HepG2 (cell line): ENCODE data around the gene TTC4. TPM values are rescaled to one million over a fixed set of nuclear protein-coding genes. Genes with fewer than 3 reads are reported as not detected.

Source experiments
- CCDC6 ChIP-seq: sonication (generic); formaldehyde crosslinking; IDR thresholded peaks from 2 replicates; pipeline ENCODE4 v1.8.1; 2022; ENCODE audit warnings: mild to moderate bottlenecking, missing genetic modification reagents, moderate library complexity
- CREBL2 ChIP-seq: sonication (generic); formaldehyde crosslinking; IDR thresholded peaks from 2 replicates; pipeline ENCODE4 v1.8.1; 2023; ENCODE audit warnings: missing genetic modification reagents, mild to moderate bottlenecking, borderline replicate concordance
- HDAC1 ChIP-seq: sonication (generic); formaldehyde crosslinking; IDR thresholded peaks from 2 replicates; pipeline ENCODE4 v1.5.1; 2020; ENCODE audit warnings: mild to moderate bottlenecking, missing genetic modification reagents
- HOXA3 ChIP-seq: sonication (generic); formaldehyde crosslinking; IDR thresholded peaks from 2 replicates; pipeline ENCODE4 v1.5.0; 2020; ENCODE audit warnings: missing genetic modification reagents
- ISX ChIP-seq: sonication (generic); formaldehyde crosslinking; conservative IDR thresholded peaks from 2 replicates; pipeline ENCODE4 v1.5.0; 2020; ENCODE audit warnings: missing genetic modification reagents
- MBD4 ChIP-seq: IDR thresholded peaks from 2 replicates; pipeline ENCODE4 v1.6.1; 2012; ENCODE audit warnings: low read length, inconsistent platforms, borderline replicate concordance
- MIXL1 ChIP-seq: IDR thresholded peaks from 2 replicates; pipeline ENCODE4 v1.6.1; 2016
- REL ChIP-seq: sonication (generic); formaldehyde crosslinking; conservative IDR thresholded peaks from 2 replicates; pipeline ENCODE4 v1.8.0; 2022; ENCODE audit warnings: mild to moderate bottlenecking, missing genetic modification reagents, moderate library complexity
- U2AF1 ChIP-seq: fragments of 200-400 bp; formaldehyde crosslinking; optimal IDR thresholded peaks from 2 replicates; pipeline ENCODE3; 2017; ENCODE audit warnings: mild to moderate bottlenecking, low read depth, low read length
- ZBTB10 ChIP-seq: sonication (generic); formaldehyde crosslinking; IDR thresholded peaks from 2 replicates; pipeline ENCODE4 v1.4.0; 2020; ENCODE audit warnings: missing genetic modification reagents, borderline replicate concordance
- ZNF33A ChIP-seq: sonication (generic); formaldehyde crosslinking; IDR thresholded peaks from 2 replicates; pipeline ENCODE4 v1.5.1; 2020; ENCODE audit warnings: missing genetic modification reagents, mild to moderate bottlenecking, moderate library complexity, borderline replicate concordance
- ZNF34 ChIP-seq: sonication (generic); formaldehyde crosslinking; IDR thresholded peaks from 2 replicates; pipeline ENCODE4 v1.4.0; 2020; ENCODE audit warnings: mild to moderate bottlenecking, missing genetic modification reagents, borderline replicate concordance
- ZNF510 ChIP-seq: sonication (generic); formaldehyde crosslinking; IDR thresholded peaks from 2 replicates; pipeline ENCODE4 v1.4.0; 2020; ENCODE audit warnings: low read depth, mild to moderate bottlenecking, missing genetic modification reagents
- ZNF572 ChIP-seq: sonication (generic); formaldehyde crosslinking; IDR thresholded peaks from 2 replicates; pipeline ENCODE4 v1.5.1; 2020; ENCODE audit warnings: mild to moderate bottlenecking, missing genetic modification reagents
- ZNF747 ChIP-seq: sonication (generic); formaldehyde crosslinking; IDR thresholded peaks from 2 replicates; pipeline ENCODE4 v1.8.1; 2023; ENCODE audit warnings: missing genetic modification reagents, mild to moderate bottlenecking, borderline replicate concordance
- ZNF841 ChIP-seq: sonication (generic); formaldehyde crosslinking; IDR thresholded peaks from 2 replicates; pipeline ENCODE4 v1.8.1; 2023; ENCODE audit warnings: missing genetic modification reagents, borderline replicate concordance
- polyA plus RNA-seq, 8 experiments: library from polyadenylated mRNA; depleted of rRNA in 3 of 8; stranded (reverse) in 7 of 8; unstranded in 1 of 8; fragments of >200 nt; fragmentation: Illumina TruSeq in 4 of 8; extraction: Trizol in 4 of 8; gene quantifications; 2 replicates each; pipeline versions ENCODE4 v1.2.1 to v1.2.3, GENCODE V29; 2011 to 2016; ENCODE audit warnings: low read depth in 4 of 8, missing spikeins in 1 of 8, mixed read lengths in 1 of 8; ENCODE audit not compliant: insufficient read depth in 1 of 8
- total RNA-seq, 5 experiments: library from RNA; depleted of rRNA; stranded (reverse); fragments of >200 nt; fragmentation: Illumina TruSeq; extraction: Trizol; gene quantifications; 2 replicates each; pipeline ENCODE4 v1.2.3, GENCODE V29; 2016; ENCODE audit warnings: low read depth in 1 of 5
- TF ChIP-seq, protein P1 (sequence below): sonication (generic); formaldehyde crosslinking; IDR thresholded peaks from 2 replicates; pipeline ENCODE4 v1.4.0; 2020; ENCODE audit warnings: missing genetic modification reagents
- TF ChIP-seq, protein P2 (sequence below): sonication (generic); formaldehyde crosslinking; IDR thresholded peaks from 2 replicates; pipeline ENCODE4 v1.5.1; 2020; ENCODE audit warnings: missing genetic modification reagents, mild to moderate bottlenecking, borderline replicate concordance
- TF ChIP-seq, protein P3 (sequence below): sonication (generic); formaldehyde crosslinking; IDR thresholded peaks from 2 replicates; pipeline ENCODE4 v1.8.1; 2023; ENCODE audit warnings: mild to moderate bottlenecking, missing genetic modification reagents, borderline replicate concordance

The TTC4 gene
- total and polyA plus RNA-seq, 2 of the 13 experiments (the other 11 are each of a cell fraction or from before 2014, with no cell fraction given), result 13.1 to 24.7 TPM

GRCh38 chr1:54715493-54716298 is at the start of gene TTC4 (continued):
- TF ChIP-seq ZBTB10 (0 out of 2 replicates have a peak, but pooled peaks have one; percentile 38), ISX (0 out of 2 replicates have a peak, but pooled peaks have one; percentile 41), ZNF33A (CRISPR knock-in tag) (peak; percentile 85; the same call in 1 of the 2 replicates), ZNF572 (CRISPR knock-in tag) (0 out of 2 replicates have a peak, but pooled peaks have one; percentile 41), MBD4 (no peak), HOXA3 (CRISPR knock-in tag) (peak; percentile 93), ZNF841 (CRISPR knock-in tag) (no peak), ZNF747 (CRISPR knock-in tag) (peak; percentile 98), ZNF510 (CRISPR knock-in tag) (0 out of 2 replicates have a peak, but pooled peaks have one; percentile 36), ZNF34 (CRISPR knock-in tag) (peak; percentile 58; the same call in 1 of the 2 replicates), CCDC6 (CRISPR knock-in tag) (peak; percentile 88), REL (CRISPR knock-in tag) (0 out of 2 replicates have a peak, but pooled peaks have one; percentile 56), MIXL1 (CRISPR knock-in tag) (peak; percentile 65), U2AF1 (peak; percentile 92), HDAC1 (CRISPR knock-in tag) (peak; percentile 94), CREBL2 (CRISPR knock-in tag) (no peak)
- TF ChIP-seq, protein P1, sequence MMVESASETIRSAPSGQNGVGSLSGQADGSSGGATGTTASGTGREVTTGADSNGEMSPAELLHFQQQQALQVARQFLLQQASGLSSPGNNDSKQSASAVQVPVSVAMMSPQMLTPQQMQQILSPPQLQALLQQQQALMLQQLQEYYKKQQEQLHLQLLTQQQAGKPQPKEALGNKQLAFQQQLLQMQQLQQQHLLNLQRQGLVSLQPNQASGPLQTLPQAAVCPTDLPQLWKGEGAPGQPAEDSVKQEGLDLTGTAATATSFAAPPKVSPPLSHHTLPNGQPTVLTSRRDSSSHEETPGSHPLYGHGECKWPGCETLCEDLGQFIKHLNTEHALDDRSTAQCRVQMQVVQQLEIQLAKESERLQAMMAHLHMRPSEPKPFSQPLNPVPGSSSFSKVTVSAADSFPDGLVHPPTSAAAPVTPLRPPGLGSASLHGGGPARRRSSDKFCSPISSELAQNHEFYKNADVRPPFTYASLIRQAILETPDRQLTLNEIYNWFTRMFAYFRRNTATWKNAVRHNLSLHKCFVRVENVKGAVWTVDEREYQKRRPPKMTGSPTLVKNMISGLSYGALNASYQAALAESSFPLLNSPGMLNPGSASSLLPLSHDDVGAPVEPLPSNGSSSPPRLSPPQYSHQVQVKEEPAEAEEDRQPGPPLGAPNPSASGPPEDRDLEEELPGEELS (CRISPR knock-in tag), result peak; percentile 48; the same call in 1 of the 2 replicates
- TF ChIP-seq, protein P2, sequence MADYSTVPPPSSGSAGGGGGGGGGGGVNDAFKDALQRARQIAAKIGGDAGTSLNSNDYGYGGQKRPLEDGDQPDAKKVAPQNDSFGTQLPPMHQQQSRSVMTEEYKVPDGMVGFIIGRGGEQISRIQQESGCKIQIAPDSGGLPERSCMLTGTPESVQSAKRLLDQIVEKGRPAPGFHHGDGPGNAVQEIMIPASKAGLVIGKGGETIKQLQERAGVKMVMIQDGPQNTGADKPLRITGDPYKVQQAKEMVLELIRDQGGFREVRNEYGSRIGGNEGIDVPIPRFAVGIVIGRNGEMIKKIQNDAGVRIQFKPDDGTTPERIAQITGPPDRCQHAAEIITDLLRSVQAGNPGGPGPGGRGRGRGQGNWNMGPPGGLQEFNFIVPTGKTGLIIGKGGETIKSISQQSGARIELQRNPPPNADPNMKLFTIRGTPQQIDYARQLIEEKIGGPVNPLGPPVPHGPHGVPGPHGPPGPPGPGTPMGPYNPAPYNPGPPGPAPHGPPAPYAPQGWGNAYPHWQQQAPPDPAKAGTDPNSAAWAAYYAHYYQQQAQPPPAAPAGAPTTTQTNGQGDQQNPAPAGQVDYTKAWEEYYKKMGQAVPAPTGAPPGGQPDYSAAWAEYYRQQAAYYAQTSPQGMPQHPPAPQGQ, result no peak
- TF ChIP-seq, protein P3, sequence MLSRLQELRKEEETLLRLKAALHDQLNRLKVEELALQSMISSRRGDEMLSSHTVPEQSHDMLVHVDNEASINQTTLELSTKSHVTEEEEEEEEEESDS, result peak; percentile 71; the same call in 1 of the 2 replicates
